GM23338 (cell line): ENCODE data around the gene B4GALT1. TPM values are rescaled to one million over a fixed set of nuclear protein-coding genes. Genes with fewer than 3 reads are reported as not detected.

Source experiments
- ATAC-seq: fragments of 200-7000 bp; cut with Tn5 transposase; 3 replicates; pipeline ENCODE4 v1.9.1; 2020
- DNase-seq: peaks from one replicate; pipeline ENCODE4 v3.0.0-alpha.2; 2015; ENCODE audit warnings: low spot score
- H2AFZ ChIP-seq: fragments of 200-600 bp; sonication (generic); 2 replicates; pipeline ENCODE4 v1.8.0; 2016; ENCODE audit warnings: antibody characterized with exemption, mild to moderate bottlenecking, moderate library complexity
- H3F3A ChIP-seq: fragments of 200-600 bp; sonication (generic); replicated peaks from 2 replicates; pipeline ENCODE4 v1.8.0; 2017; ENCODE audit warnings: antibody characterized with exemption, mixed run types, low read depth
- H3K27ac ChIP-seq: fragments of 200-600 bp; sonication (generic); 2 replicates; pipeline ENCODE4 v1.6.1; 2016; ENCODE audit warnings: low read depth
- H3K27me3 ChIP-seq: fragments of 200-600 bp; sonication (generic); 2 replicates; pipeline ENCODE4 v1.8.0; 2016; ENCODE audit warnings: mild to moderate bottlenecking, mixed run types, moderate library complexity; ENCODE audit not compliant: insufficient read depth
- H3K36me3 ChIP-seq: fragments of 200-600 bp; sonication (generic); 2 replicates; pipeline ENCODE4 v1.8.0; 2016; ENCODE audit warnings: mild to moderate bottlenecking; ENCODE audit not compliant: insufficient read depth
- H3K4me1 ChIP-seq: fragments of 200-600 bp; sonication (generic); 2 replicates; pipeline ENCODE4 v1.8.0; 2016; ENCODE audit warnings: mild to moderate bottlenecking, moderate library complexity; ENCODE audit not compliant: insufficient read depth
- H3K4me2 ChIP-seq: fragments of 200-600 bp; sonication (generic); 2 replicates; pipeline ENCODE4 v1.7.1; 2017; ENCODE audit warnings: mixed run types
- H3K4me3 ChIP-seq: fragments of 200-600 bp; sonication (generic); 2 replicates; pipeline ENCODE4 v1.6.1; 2016; ENCODE audit warnings: mixed run types
- H3K79me2 ChIP-seq: fragments of 200-600 bp; sonication (generic); replicated peaks from 2 replicates; pipeline ENCODE4 v1.8.0; 2017; ENCODE audit warnings: mild to moderate bottlenecking; ENCODE audit not compliant: insufficient read depth
- H3K9me2 ChIP-seq: fragments of 200-600 bp; sonication (generic); 2 replicates; pipeline ENCODE4 v1.8.0; 2017; ENCODE audit not compliant: insufficient read depth
- H4K20me1 ChIP-seq: fragments of 200-600 bp; sonication (generic); replicated peaks from 2 replicates; pipeline ENCODE4 v1.8.0; 2017; ENCODE audit warnings: mild to moderate bottlenecking; ENCODE audit not compliant: insufficient read depth
- H3K27ac Mint-ChIP-seq: 2 replicates; pipeline ENCODE4 v1.8.0; 2020; ENCODE audit warnings: inconsistent platforms, mild to moderate bottlenecking, moderate library complexity, mixed read lengths
- H3K27me3 Mint-ChIP-seq: 3 replicates; pipeline ENCODE4 v1.8.0; 2022; ENCODE audit warnings: low read depth, mild to moderate bottlenecking, moderate library complexity, mixed read lengths, inconsistent platforms; ENCODE audit not compliant: insufficient read depth, poor library complexity
- H3K36me3 Mint-ChIP-seq: 3 replicates; pipeline ENCODE4 v1.8.0; 2021; ENCODE audit warnings: low read depth, mild to moderate bottlenecking, inconsistent platforms, moderate library complexity, mixed read lengths
- H3K4me1 Mint-ChIP-seq: 3 replicates; pipeline ENCODE4 v1.8.0; 2020; ENCODE audit warnings: mild to moderate bottlenecking, inconsistent platforms, mixed read lengths
- H3K4me3 Mint-ChIP-seq: 3 replicates; pipeline ENCODE4 v1.8.0; 2021; ENCODE audit warnings: moderate library complexity, mild to moderate bottlenecking, inconsistent platforms, mixed read lengths
- H3K9me3 Mint-ChIP-seq: 3 replicates; pipeline ENCODE4 v1.8.0; 2020; ENCODE audit warnings: moderate library complexity, mild to moderate bottlenecking, inconsistent platforms, mixed read lengths
- CREB1 ChIP-seq: fragments of 250-450 bp; sonication (Bioruptor Pico); IDR thresholded peaks from 2 replicates; pipeline ENCODE4 v1.5.0; 2020; ENCODE audit warnings: low read depth, mild to moderate bottlenecking, moderate library complexity
- EZH2 ChIP-seq: fragments of 200-600 bp; sonication (generic); IDR thresholded peaks from one replicate; pipeline ENCODE4 v1.8.0; 2017; ENCODE audit warnings: antibody characterized with exemption, mild to moderate bottlenecking, low read depth; ENCODE audit not compliant: unreplicated experiment
- EZH2phosphoT487 ChIP-seq: fragments of 200-600 bp; sonication (generic); IDR thresholded peaks from one replicate; pipeline ENCODE4 v1.8.1; 2018; ENCODE audit warnings: antibody characterized with exemption; ENCODE audit not compliant: unreplicated experiment
- JUNB ChIP-seq: IDR thresholded peaks from one replicate; pipeline ENCODE4 v1.6.1; 2016; ENCODE audit warnings: antibody characterized with exemption; ENCODE audit not compliant: unreplicated experiment
- NANOG ChIP-seq: IDR thresholded peaks from 2 replicates; pipeline ENCODE4 v1.6.1; 2016; ENCODE audit warnings: antibody characterized with exemption, borderline replicate concordance
- POLR2AphosphoS5 ChIP-seq: IDR thresholded peaks from 2 replicates; pipeline ENCODE4 v1.6.1; 2016; ENCODE audit warnings: antibody characterized with exemption, low read depth
- STAT1 ChIP-seq: IDR thresholded peaks from one replicate; pipeline ENCODE4 v1.6.1; 2016; ENCODE audit warnings: antibody characterized with exemption; ENCODE audit not compliant: unreplicated experiment
- ZNF114 ChIP-seq: fragments of 250-450 bp; sonication (Bioruptor Pico); IDR thresholded peaks from 2 replicates; pipeline ENCODE4 v1.5.0; 2020; ENCODE audit warnings: mild to moderate bottlenecking, moderate library complexity
- ZNF331 ChIP-seq: fragments of 250-450 bp; sonication (Bioruptor Pico); IDR thresholded peaks from 2 replicates; pipeline ENCODE4 v1.5.0; 2020; ENCODE audit warnings: low read depth, mild to moderate bottlenecking, moderate library complexity
- polyA plus RNA-seq: library from polyadenylated mRNA; unstranded; fragments of >200 nt; fragmentation: Nextera tagmentation; extraction: Ambion mirVana; gene quantifications from 2 replicates; pipeline ENCODE4 v1.2.1, GENCODE V29; 2016
- total RNA-seq: library from RNA; depleted of rRNA; stranded (reverse); fragments of >200 nt; shearing (Covaris generic); gene quantifications from 2 replicates; pipeline ENCODE4 v1.2.3, GENCODE V29; 2014
- TF ChIP-seq, protein P1 (sequence below), 2 experiments: fragments of 200-600 bp in 1 of 2; sonication (generic) in 1 of 2; conservative IDR thresholded peaks; 2 replicates each; pipeline versions ENCODE4 v1.5.1 to v1.6.1; 2016 to 2017; ENCODE audit warnings: antibody characterized with exemption in 2 of 2, low read depth in 2 of 2, mild to moderate bottlenecking in 2 of 2, moderate library complexity in 1 of 2
- TF ChIP-seq, protein P2 (sequence below): IDR thresholded peaks from 2 replicates; pipeline ENCODE4 v1.6.1; 2016; ENCODE audit warnings: antibody characterized with exemption
- TF ChIP-seq, protein P3 (sequence below): fragments of 250-450 bp; sonication (Bioruptor Pico); IDR thresholded peaks from 2 replicates; pipeline ENCODE4 v1.5.0; 2020; ENCODE audit warnings: mild to moderate bottlenecking, moderate library complexity
- TF ChIP-seq, protein P4 (sequence below): IDR thresholded peaks from one replicate; pipeline ENCODE4 v1.6.1; 2018; ENCODE audit warnings: antibody characterized with exemption; ENCODE audit not compliant: unreplicated experiment

B4GALT1 gene
- total and polyA plus RNA-seq, 2 experiments from 2014 or later: 6.3 to 15.8 TPM

DNA sequence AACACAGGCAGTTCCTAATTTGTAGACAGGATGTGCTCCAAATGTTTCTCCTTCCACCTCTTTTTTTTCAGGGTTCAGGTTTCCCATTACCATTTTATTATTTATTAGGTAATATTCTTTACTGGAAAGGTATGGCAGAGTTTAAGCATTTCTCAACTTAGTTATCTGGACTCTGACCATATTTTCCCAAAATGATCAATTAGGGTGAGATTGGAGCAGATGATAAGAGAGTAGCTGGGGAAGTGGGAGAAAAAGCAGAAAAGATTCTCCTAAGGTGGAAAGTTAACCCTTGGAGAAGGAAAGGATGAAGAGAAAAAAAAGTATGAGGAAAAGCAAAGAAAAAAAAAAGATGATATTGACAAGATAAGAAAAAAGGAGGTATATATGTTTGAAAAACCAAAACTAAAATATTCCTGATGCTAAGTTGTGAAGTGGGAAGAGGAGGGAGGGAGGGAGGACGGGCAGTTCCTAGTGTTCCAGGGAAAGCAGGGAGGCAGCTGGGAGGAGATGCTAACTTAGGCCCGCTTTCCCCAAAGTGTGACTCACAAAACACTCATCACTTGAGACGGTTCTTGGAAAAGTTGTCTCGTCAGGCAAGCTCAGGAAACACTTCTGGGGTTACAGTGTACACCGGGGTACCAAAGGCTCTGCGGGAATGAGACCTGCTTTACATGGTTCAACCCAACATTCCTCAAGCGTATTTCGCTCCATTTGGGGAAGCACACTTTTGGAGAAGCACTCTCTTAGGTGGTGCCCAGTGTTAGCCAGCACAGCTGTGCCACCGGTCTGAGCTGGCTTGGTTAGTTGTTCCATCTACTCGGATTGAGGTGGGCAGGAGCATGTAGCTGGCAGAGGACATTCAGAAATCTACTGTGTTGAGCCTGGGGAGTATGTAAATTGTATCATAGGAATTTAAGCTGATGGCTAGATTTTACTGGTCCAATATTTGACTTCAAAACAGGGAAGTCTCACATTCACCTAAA is 35.1 kb downstream of the B4GALT1 start:
- H3K27ac ChIP-seq: no peak overlapping the region
- Mint-ChIP-seq H3K36me3 (peaks cover 14% of the 10 kb centered on the region), H3K27ac (no peak overlapping the region), H3K27me3 (peaks cover 2% of the 10 kb centered on the region), H3K4me1 (no peaks in the 10 kb centered on the region), H3K9me3 (peaks cover 3% of the 10 kb centered on the region; the same call in 1 of the 3 replicates), H3K4me3 (no peak overlapping the region)
- no peak overlapping the region for H2AFZ ChIP-seq
- H3K4me3 ChIP-seq: no peak overlapping the region
- H3K4me2 ChIP-seq: no peak overlapping the region
- no peaks in the 10 kb centered on the region for H3K79me2 ChIP-seq
- H3K4me1 ChIP-seq: no peaks in the 10 kb centered on the region
- H3F3A ChIP-seq: no peaks in the 10 kb centered on the region
- no peaks in the 10 kb centered on the region for H3K27me3 ChIP-seq
- no peak for TF ChIP-seq NANOG
- no peak for TF ChIP-seq JUNB
- no peak for TF ChIP-seq ZNF114 (CRISPR knock-in tag)
- no peak for TF ChIP-seq CREB1 (CRISPR knock-in tag)
- TF ChIP-seq, protein P1, sequence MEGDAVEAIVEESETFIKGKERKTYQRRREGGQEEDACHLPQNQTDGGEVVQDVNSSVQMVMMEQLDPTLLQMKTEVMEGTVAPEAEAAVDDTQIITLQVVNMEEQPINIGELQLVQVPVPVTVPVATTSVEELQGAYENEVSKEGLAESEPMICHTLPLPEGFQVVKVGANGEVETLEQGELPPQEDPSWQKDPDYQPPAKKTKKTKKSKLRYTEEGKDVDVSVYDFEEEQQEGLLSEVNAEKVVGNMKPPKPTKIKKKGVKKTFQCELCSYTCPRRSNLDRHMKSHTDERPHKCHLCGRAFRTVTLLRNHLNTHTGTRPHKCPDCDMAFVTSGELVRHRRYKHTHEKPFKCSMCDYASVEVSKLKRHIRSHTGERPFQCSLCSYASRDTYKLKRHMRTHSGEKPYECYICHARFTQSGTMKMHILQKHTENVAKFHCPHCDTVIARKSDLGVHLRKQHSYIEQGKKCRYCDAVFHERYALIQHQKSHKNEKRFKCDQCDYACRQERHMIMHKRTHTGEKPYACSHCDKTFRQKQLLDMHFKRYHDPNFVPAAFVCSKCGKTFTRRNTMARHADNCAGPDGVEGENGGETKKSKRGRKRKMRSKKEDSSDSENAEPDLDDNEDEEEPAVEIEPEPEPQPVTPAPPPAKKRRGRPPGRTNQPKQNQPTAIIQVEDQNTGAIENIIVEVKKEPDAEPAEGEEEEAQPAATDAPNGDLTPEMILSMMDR (conservative IDR thresholded peaks at IDR 0.05; ENCODE audit: low read depth in 2 of 2): no peak
- TF ChIP-seq, protein P2, sequence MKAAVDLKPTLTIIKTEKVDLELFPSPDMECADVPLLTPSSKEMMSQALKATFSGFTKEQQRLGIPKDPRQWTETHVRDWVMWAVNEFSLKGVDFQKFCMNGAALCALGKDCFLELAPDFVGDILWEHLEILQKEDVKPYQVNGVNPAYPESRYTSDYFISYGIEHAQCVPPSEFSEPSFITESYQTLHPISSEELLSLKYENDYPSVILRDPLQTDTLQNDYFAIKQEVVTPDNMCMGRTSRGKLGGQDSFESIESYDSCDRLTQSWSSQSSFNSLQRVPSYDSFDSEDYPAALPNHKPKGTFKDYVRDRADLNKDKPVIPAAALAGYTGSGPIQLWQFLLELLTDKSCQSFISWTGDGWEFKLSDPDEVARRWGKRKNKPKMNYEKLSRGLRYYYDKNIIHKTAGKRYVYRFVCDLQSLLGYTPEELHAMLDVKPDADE: no peak
- no peak for TF ChIP-seq EZH2
- TF ChIP-seq, protein P3, sequence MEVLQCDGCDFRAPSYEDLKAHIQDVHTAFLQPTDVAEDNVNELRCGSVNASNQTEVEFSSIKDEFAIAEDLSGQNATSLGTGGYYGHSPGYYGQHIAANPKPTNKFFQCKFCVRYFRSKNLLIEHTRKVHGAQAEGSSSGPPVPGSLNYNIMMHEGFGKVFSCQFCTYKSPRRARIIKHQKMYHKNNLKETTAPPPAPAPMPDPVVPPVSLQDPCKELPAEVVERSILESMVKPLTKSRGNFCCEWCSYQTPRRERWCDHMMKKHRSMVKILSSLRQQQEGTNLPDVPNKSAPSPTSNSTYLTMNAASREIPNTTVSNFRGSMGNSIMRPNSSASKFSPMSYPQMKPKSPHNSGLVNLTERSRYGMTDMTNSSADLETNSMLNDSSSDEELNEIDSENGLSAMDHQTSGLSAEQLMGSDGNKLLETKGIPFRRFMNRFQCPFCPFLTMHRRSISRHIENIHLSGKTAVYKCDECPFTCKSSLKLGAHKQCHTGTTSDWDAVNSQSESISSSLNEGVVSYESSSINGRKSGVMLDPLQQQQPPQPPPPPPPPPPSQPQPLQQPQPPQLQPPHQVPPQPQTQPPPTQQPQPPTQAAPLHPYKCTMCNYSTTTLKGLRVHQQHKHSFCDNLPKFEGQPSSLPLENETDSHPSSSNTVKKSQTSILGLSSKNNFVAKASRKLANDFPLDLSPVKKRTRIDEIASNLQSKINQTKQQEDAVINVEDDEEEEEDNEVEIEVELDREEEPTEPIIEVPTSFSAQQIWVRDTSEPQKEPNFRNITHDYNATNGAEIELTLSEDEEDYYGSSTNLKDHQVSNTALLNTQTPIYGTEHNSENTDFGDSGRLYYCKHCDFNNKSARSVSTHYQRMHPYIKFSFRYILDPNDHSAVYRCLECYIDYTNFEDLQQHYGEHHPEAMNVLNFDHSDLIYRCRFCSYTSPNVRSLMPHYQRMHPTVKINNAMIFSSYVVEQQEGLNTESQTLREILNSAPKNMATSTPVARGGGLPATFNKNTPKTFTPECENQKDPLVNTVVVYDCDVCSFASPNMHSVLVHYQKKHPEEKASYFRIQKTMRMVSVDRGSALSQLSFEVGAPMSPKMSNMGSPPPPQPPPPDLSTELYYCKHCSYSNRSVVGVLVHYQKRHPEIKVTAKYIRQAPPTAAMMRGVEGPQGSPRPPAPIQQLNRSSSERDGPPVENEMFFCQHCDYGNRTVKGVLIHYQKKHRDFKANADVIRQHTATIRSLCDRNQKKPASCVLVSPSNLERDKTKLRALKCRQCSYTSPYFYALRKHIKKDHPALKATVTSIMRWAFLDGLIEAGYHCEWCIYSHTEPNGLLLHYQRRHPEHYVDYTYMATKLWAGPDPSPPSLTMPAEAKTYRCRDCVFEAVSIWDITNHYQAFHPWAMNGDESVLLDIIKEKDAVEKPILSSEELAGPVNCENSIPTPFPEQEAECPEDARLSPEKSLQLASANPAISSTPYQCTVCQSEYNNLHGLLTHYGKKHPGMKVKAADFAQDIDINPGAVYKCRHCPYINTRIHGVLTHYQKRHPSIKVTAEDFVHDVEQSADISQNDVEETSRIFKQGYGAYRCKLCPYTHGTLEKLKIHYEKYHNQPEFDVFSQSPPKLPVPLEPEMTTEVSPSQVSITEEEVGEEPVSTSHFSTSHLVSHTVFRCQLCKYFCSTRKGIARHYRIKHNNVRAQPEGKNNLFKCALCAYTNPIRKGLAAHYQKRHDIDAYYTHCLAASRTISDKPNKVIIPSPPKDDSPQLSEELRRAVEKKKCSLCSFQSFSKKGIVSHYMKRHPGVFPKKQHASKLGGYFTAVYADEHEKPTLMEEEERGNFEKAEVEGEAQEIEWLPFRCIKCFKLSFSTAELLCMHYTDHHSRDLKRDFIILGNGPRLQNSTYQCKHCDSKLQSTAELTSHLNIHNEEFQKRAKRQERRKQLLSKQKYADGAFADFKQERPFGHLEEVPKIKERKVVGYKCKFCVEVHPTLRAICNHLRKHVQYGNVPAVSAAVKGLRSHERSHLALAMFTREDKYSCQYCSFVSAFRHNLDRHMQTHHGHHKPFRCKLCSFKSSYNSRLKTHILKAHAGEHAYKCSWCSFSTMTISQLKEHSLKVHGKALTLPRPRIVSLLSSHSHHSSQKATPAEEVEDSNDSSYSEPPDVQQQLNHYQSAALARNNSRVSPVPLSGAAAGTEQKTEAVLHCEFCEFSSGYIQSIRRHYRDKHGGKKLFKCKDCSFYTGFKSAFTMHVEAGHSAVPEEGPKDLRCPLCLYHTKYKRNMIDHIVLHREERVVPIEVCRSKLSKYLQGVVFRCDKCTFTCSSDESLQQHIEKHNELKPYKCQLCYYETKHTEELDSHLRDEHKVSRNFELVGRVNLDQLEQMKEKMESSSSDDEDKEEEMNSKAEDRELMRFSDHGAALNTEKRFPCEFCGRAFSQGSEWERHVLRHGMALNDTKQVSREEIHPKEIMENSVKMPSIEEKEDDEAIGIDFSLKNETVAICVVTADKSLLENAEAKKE (CRISPR knock-in tag): no peak
- no peak for TF ChIP-seq EZH2phosphoT487
- no peak for TF ChIP-seq STAT1
- TF ChIP-seq POLR2AphosphoS5: no peak
- TF ChIP-seq, protein P4, sequence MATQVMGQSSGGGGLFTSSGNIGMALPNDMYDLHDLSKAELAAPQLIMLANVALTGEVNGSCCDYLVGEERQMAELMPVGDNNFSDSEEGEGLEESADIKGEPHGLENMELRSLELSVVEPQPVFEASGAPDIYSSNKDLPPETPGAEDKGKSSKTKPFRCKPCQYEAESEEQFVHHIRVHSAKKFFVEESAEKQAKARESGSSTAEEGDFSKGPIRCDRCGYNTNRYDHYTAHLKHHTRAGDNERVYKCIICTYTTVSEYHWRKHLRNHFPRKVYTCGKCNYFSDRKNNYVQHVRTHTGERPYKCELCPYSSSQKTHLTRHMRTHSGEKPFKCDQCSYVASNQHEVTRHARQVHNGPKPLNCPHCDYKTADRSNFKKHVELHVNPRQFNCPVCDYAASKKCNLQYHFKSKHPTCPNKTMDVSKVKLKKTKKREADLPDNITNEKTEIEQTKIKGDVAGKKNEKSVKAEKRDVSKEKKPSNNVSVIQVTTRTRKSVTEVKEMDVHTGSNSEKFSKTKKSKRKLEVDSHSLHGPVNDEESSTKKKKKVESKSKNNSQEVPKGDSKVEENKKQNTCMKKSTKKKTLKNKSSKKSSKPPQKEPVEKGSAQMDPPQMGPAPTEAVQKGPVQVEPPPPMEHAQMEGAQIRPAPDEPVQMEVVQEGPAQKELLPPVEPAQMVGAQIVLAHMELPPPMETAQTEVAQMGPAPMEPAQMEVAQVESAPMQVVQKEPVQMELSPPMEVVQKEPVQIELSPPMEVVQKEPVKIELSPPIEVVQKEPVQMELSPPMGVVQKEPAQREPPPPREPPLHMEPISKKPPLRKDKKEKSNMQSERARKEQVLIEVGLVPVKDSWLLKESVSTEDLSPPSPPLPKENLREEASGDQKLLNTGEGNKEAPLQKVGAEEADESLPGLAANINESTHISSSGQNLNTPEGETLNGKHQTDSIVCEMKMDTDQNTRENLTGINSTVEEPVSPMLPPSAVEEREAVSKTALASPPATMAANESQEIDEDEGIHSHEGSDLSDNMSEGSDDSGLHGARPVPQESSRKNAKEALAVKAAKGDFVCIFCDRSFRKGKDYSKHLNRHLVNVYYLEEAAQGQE: no peak
- TF ChIP-seq ZNF331 (CRISPR knock-in tag): no peak
- DNase-seq (no peak), ATAC-seq (no peak)
- no peaks in the 10 kb centered on the region for H3K9me2 ChIP-seq
- no peaks in the 10 kb centered on the region for H4K20me1 ChIP-seq
- H3K36me3 ChIP-seq: no peaks in the 10 kb centered on the region
